Activated effector memory CD4-positive, alpha-beta T cell treated with anti-CD3 and anti-CD28 coated beads, Interleukin-2, amount 50 U/mL, for 16 hours (primary cell): Measurements from ENCODE around the gene MOV10.

Experiments
- DNase-seq: peaks from one replicate; pipeline ENCODE4 v3.0.0-alpha.2; 2020

The MOV10 gene

GRCh38 chr1:112743174-112744008 lies 68.9 kb downstream of the MOV10 start:
- DNase-seq: no peak

DNA sequence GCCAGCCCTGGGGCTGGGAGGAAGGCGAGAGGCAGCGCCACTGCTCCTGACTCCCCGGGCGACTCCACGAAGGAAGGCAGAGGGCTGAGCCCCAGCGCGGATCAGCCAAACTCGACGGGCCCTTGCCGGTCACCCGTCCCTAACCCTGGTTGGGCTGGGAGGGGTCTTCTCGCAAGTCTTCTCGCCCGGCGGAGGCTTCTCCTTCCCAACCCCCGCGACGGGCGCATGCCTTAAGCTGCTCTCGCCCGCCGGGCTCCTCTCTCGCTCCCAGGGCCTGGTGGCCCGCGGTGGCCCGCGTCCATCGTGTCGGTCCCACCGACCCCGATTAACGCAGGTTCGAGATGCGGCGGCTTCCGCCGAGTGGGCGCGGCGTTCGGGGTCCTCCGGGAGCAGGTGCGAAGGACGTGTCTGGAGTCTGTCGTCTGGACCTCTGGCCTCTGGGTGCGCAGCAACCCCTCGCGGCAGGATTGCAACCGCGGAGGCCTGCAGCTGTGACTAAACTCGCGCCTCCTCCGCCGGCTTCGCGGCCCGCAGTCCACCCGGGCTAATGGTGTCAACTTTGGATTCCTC lies 69.6 kb downstream of the MOV10 start:
- DNase-seq: no peak

GRCh38 chr1:112748396-112748795 lies 73.9 kb downstream of the MOV10 start:
- DNase-seq: no peak
